PC-9 (cell line): ENCODE results near the gene RPS5.

Source experiments
- CTCF ChIP-seq: fragments of 200-600 bp; sonication (generic); conservative IDR thresholded peaks from 2 replicates; pipeline ENCODE4 v1.6.1; 2017; ENCODE audit warnings: mixed run types, antibody characterized with exemption, mild to moderate bottlenecking, moderate library complexity
- EZH2 ChIP-seq: fragments of 200-600 bp; sonication (generic); IDR thresholded peaks from 2 replicates; pipeline ENCODE4 v1.8.0; 2017; ENCODE audit warnings: antibody characterized with exemption, low read depth

- no peak for TF ChIP-seq CTCF
- TF ChIP-seq EZH2 = no peak
Measured at GRCh38 chr19:58353717-58354477, 33.2 kb upstream of the RPS5 start.
